GM23338 (cell line): ENCODE data around the gene UBA5.

Experiments used
- CTCF ChIP-seq, 2 experiments: fragments of 200-600 bp in 1 of 2; sonication (generic) in 1 of 2; conservative IDR thresholded peaks; 2 replicates each; pipeline versions ENCODE4 v1.5.1 to v1.6.1; 2016 to 2017; ENCODE audit warnings: antibody characterized with exemption in 2 of 2, low read depth in 2 of 2, mild to moderate bottlenecking in 2 of 2, moderate library complexity in 1 of 2
- ETS1 ChIP-seq: IDR thresholded peaks from 2 replicates; pipeline ENCODE4 v1.6.1; 2016; ENCODE audit warnings: antibody characterized with exemption
- EZH2 ChIP-seq: fragments of 200-600 bp; sonication (generic); IDR thresholded peaks from one replicate; pipeline ENCODE4 v1.8.0; 2017; ENCODE audit warnings: antibody characterized with exemption, mild to moderate bottlenecking, low read depth; ENCODE audit not compliant: unreplicated experiment
- EZH2phosphoT487 ChIP-seq: fragments of 200-600 bp; sonication (generic); IDR thresholded peaks from one replicate; pipeline ENCODE4 v1.8.1; 2018; ENCODE audit warnings: antibody characterized with exemption; ENCODE audit not compliant: unreplicated experiment
- POLR2AphosphoS5 ChIP-seq: IDR thresholded peaks from 2 replicates; pipeline ENCODE4 v1.6.1; 2016; ENCODE audit warnings: antibody characterized with exemption, low read depth
- STAT1 ChIP-seq: IDR thresholded peaks from one replicate; pipeline ENCODE4 v1.6.1; 2016; ENCODE audit warnings: antibody characterized with exemption; ENCODE audit not compliant: unreplicated experiment
- TF ChIP-seq, protein P1 (sequence below): IDR thresholded peaks from one replicate; pipeline ENCODE4 v1.6.1; 2018; ENCODE audit warnings: antibody characterized with exemption; ENCODE audit not compliant: unreplicated experiment

DNA sequence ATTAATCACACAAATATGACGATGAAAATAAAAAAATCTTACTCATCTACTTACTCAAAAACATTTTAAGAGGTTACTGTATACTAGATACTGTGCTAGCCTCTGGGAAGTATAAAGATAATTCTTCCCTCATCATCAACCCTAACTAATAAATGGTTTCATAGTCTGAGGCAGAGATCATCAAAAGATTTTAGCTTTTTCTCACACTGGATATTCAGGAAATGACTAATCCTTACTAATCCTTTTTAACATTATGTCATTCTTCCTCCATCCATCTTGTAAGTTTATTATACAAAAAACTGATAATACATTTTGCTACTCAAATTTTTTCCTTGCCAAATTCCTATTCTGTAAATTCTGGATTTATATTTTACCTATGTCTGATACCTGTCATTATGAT lies 30.2 kb upstream of the UBA5 start:
- no peak for TF ChIP-seq POLR2AphosphoS5
- no peak for TF ChIP-seq EZH2
- no peak for TF ChIP-seq CTCF (conservative IDR thresholded peaks at IDR 0.05; ENCODE audit: low read depth in 2 of 2)
- TF ChIP-seq, protein P1, sequence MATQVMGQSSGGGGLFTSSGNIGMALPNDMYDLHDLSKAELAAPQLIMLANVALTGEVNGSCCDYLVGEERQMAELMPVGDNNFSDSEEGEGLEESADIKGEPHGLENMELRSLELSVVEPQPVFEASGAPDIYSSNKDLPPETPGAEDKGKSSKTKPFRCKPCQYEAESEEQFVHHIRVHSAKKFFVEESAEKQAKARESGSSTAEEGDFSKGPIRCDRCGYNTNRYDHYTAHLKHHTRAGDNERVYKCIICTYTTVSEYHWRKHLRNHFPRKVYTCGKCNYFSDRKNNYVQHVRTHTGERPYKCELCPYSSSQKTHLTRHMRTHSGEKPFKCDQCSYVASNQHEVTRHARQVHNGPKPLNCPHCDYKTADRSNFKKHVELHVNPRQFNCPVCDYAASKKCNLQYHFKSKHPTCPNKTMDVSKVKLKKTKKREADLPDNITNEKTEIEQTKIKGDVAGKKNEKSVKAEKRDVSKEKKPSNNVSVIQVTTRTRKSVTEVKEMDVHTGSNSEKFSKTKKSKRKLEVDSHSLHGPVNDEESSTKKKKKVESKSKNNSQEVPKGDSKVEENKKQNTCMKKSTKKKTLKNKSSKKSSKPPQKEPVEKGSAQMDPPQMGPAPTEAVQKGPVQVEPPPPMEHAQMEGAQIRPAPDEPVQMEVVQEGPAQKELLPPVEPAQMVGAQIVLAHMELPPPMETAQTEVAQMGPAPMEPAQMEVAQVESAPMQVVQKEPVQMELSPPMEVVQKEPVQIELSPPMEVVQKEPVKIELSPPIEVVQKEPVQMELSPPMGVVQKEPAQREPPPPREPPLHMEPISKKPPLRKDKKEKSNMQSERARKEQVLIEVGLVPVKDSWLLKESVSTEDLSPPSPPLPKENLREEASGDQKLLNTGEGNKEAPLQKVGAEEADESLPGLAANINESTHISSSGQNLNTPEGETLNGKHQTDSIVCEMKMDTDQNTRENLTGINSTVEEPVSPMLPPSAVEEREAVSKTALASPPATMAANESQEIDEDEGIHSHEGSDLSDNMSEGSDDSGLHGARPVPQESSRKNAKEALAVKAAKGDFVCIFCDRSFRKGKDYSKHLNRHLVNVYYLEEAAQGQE: no peak
- no peak for TF ChIP-seq EZH2phosphoT487
- TF ChIP-seq ETS1: no peak
- TF ChIP-seq STAT1: no peak
